Measurements from ENCODE around the gene DRD4. TPM values are rescaled to one million over a fixed set of nuclear protein-coding genes. Genes with fewer than 3 reads are reported as not detected.
A peak's percentile ranks its signal among the peaks of the same experiment; 100 is the strongest.

The DRD4 gene
- total and polyA plus RNA-seq, 9 of the 15 experiments (the other 6 are each of a cell fraction or from before 2014, with no cell fraction given): 0.04 to 0.95 (median 0.21) TPM; not detected in 5

- Histone ChIP-seq H3K9ac (ENCODE audit: insufficient read depth in 1 of 2, low read depth in 2 of 2, low read length in 2 of 2) (peak overlapping the region in 1 of 2 experiments; percentile 60; a peak in 2 of 4 replicates), H3K9me1 (ENCODE audit: control insufficient read depth, insufficient read depth, low read length) (peaks cover 6% of the 10 kb centered on the region), H3K4me1 (replicated peaks in 1 of 2; ENCODE audit: control insufficient read depth in 2 of 2, insufficient read depth in 2 of 2, low read length in 2 of 2) (peaks cover 8 to 74% of the 10 kb centered on the region in 2 experiments; a peak in 4 of 5 replicates), H2AFZ (ENCODE audit: low read depth, low read length) (no peak overlapping the region), H3K79me2 (ENCODE audit: control insufficient read depth, insufficient read depth, low read length) (peaks cover 3% of the 10 kb centered on the region; the same call in 1 of the 3 replicates), H3K36me3 (ENCODE audit: control insufficient read depth, insufficient read depth, low read length) (peaks cover 45% of the 10 kb centered on the region; the same call in 2 of the 3 replicates), H3K4me3 (no peak overlapping the region), H3K9me3 (replicated peaks; ENCODE audit: control insufficient read depth, insufficient read depth, low read depth, low read length) (no peaks in the 10 kb centered on the region), H3K27ac (ENCODE audit: extremely low read depth, low read depth, low read length) (no peak overlapping the region), H3K27me3 (ENCODE audit: control insufficient read depth in 2 of 2, insufficient read depth in 2 of 2, low read length in 2 of 2) (no peaks in the 10 kb centered on the region), H4K20me1 (replicated peaks; ENCODE audit: control insufficient read depth, insufficient read depth, low read length) (no peaks in the 10 kb centered on the region; the same call in 1 of the 2 replicates), H3K4me2 (ENCODE audit: insufficient read depth, low read length) (no peak overlapping the region)
- in situ Hi-C loops (cut with MboI): no loop called here
- ChIA-PET CTCF (ENCODE audit: low intra/inter-chr PET ratio) (no interaction called here), POLR2A (no interaction called here)
- ATAC-seq: no peak
- intact Hi-C loops (cut with micrococcal nuclease): loop anchor here (10.0 kb wide), 1 partner anchor 65 kb away; no protein-coding TSS in a partner anchor
- FAIRE-seq: no peak
- DNase-seq (ENCODE audit: extremely low read depth in 1 of 4, low spot score in 3 of 4): no peak
- TF ChIP-seq ESRRB (CRISPR knock-in tag; IDR thresholded peaks at IDR 0.05; ENCODE audit: borderline replicate concordance): no peak
- TF ChIP-seq, protein P1, sequence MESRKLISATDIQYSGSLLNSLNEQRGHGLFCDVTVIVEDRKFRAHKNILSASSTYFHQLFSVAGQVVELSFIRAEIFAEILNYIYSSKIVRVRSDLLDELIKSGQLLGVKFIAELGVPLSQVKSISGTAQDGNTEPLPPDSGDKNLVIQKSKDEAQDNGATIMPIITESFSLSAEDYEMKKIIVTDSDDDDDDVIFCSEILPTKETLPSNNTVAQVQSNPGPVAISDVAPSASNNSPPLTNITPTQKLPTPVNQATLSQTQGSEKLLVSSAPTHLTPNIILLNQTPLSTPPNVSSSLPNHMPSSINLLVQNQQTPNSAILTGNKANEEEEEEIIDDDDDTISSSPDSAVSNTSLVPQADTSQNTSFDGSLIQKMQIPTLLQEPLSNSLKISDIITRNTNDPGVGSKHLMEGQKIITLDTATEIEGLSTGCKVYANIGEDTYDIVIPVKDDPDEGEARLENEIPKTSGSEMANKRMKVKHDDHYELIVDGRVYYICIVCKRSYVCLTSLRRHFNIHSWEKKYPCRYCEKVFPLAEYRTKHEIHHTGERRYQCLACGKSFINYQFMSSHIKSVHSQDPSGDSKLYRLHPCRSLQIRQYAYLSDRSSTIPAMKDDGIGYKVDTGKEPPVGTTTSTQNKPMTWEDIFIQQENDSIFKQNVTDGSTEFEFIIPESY (CRISPR knock-in tag; IDR thresholded peaks at IDR 0.05): 0 out of 2 replicates have a peak, but pooled peaks have one; percentile 24
- no TSS peak for BruUV-seq (replicated peaks)
- over 99% methylated on average over 9 of the region's 22 CpGs for WGBS (ENCODE audit: insufficient coverage, low coverage, missing lambda C conversion rate)
Observed at GRCh38 chr11:619628-620050, 17.4 kb upstream of the DRD4 start.

GRCh38 chr11:620201-620600, 16.9 kb upstream of the DRD4 start:
- WGBS (ENCODE audit: insufficient coverage, low coverage, missing lambda C conversion rate): 91% methylated on average over 12 of the region's 13 CpGs
- in situ Hi-C loops (cut with MboI): no loop called here
- BruUV-seq (replicated peaks): no TSS peak
- H3K4me2 ChIP-seq (ENCODE audit: insufficient read depth, low read length): no peak overlapping the region
- H2AFZ ChIP-seq (ENCODE audit: low read depth, low read length): no peak overlapping the region
- DNase-seq (ENCODE audit: extremely low read depth in 1 of 4, low spot score in 3 of 4) (no peak), FAIRE-seq (no peak), ATAC-seq (no peak)
- ChIA-PET CTCF (ENCODE audit: low intra/inter-chr PET ratio) (no interaction called here), POLR2A (no interaction called here)
- H4K20me1 ChIP-seq (replicated peaks; ENCODE audit: control insufficient read depth, insufficient read depth, low read length): no peaks in the 10 kb centered on the region; the same call in 1 of the 2 replicates
- H3K79me2 ChIP-seq (ENCODE audit: control insufficient read depth, insufficient read depth, low read length): peaks cover 3% of the 10 kb centered on the region; the same call in 1 of the 3 replicates
- peaks cover 6% of the 10 kb centered on the region for H3K9me1 ChIP-seq (ENCODE audit: control insufficient read depth, insufficient read depth, low read length)
- H3K27me3 ChIP-seq (ENCODE audit: control insufficient read depth in 2 of 2, insufficient read depth in 2 of 2, low read length in 2 of 2): no peaks in the 10 kb centered on the region
- intact Hi-C loops (cut with micrococcal nuclease): no loop called here
- no peak overlapping the region for H3K4me3 ChIP-seq
- no peak overlapping the region for H3K27ac ChIP-seq (ENCODE audit: extremely low read depth, low read depth, low read length)
- no peaks in the 10 kb centered on the region for H3K9me3 ChIP-seq (replicated peaks; ENCODE audit: control insufficient read depth, insufficient read depth, low read depth, low read length)
- H3K4me1 ChIP-seq (replicated peaks in 1 of 2; ENCODE audit: control insufficient read depth in 2 of 2, insufficient read depth in 2 of 2, low read length in 2 of 2): peaks cover 5 to 74% of the 10 kb centered on the region in 2 experiments; a peak in 4 of 5 replicates
- no peak overlapping the region; a peak in 1 of 4 replicates for H3K9ac ChIP-seq (ENCODE audit: insufficient read depth in 1 of 2, low read depth in 2 of 2, low read length in 2 of 2)
- peak; percentile 52 for TF ChIP-seq PRDM10 (IDR thresholded peaks at IDR 0.05; ENCODE audit: partially characterized antibody)
- TF ChIP-seq POLR2G (IDR thresholded peaks at IDR 0.05; ENCODE audit: low read depth, low read length): 0 out of 2 replicates have a peak, but pooled peaks have one; percentile 15
- TF ChIP-seq HES1 (IDR thresholded peaks at IDR 0.05; ENCODE audit: low read depth): no peak
- H3K36me3 ChIP-seq (ENCODE audit: control insufficient read depth, insufficient read depth, low read length): peaks cover 39% of the 10 kb centered on the region; the same call in 2 of the 3 replicates
